CD4-positive, CD25-positive, alpha-beta regulatory T cell (primary cell): ENCODE results near the gene CIBAR2. TPM values are rescaled to one million over a fixed set of nuclear protein-coding genes. Genes with fewer than 3 reads are reported as not detected.

Experiments
- ATAC-seq, 2 donors: fragments of 150-1000 bp; cut with Tn5 transposase; one replicate each; pipeline ENCODE4 v1.10.0; 2021; ENCODE audit warnings: low read depth in 2 of 2, moderate number of reproducible peaks in 2 of 2, moderate library complexity in 1 of 2
- DNase-seq, 3 donors: peaks; one replicate each; pipeline versions ENCODE4 v3.0.0 to v3.0.0-alpha.2; 2012 to 2022; ENCODE audit warnings: mixed read lengths in 1 of 3
- H3K27ac ChIP-seq: one replicate; pipeline ENCODE4 v1.7.0; 2013; ENCODE audit warnings: mild to moderate bottlenecking, low read length; ENCODE audit not compliant: insufficient read depth, poor library complexity, severe bottlenecking
- H3K27me3 ChIP-seq: one replicate; pipeline ENCODE4 v1.7.0; 2013; ENCODE audit warnings: low read length; ENCODE audit not compliant: control insufficient read depth, insufficient read depth
- H3K36me3 ChIP-seq: one replicate; pipeline ENCODE4 v1.7.0; 2013; ENCODE audit warnings: mild to moderate bottlenecking, low read length, moderate library complexity; ENCODE audit not compliant: control insufficient read depth, insufficient read depth
- H3K4me1 ChIP-seq: 2 replicates; pipeline ENCODE4 v1.7.0; 2013; ENCODE audit warnings: mild to moderate bottlenecking, low read length; ENCODE audit not compliant: insufficient read depth, control insufficient read depth, poor library complexity, severe bottlenecking
- H3K4me3 ChIP-seq: one replicate; pipeline ENCODE4 v1.7.0; 2013; ENCODE audit warnings: low read depth, mild to moderate bottlenecking, low read length, moderate library complexity
- H3K9me3 ChIP-seq, 2 experiments: 1 replicate in 1 of 2; 2 replicates in 1 of 2; pipeline ENCODE4 v1.7.0; 2013; ENCODE audit warnings: low read length in 2 of 2, mild to moderate bottlenecking in 1 of 2, moderate library complexity in 1 of 2; ENCODE audit not compliant: control insufficient read depth in 2 of 2
- H3K27ac Mint-ChIP-seq, 3 donors: one replicate each; pipeline ENCODE4 v1.8.0; 2020 to 2022; ENCODE audit warnings: mild to moderate bottlenecking in 3 of 3, mixed read lengths in 3 of 3, moderate library complexity in 2 of 3
- H3K27me3 Mint-ChIP-seq: one replicate; pipeline ENCODE4 v1.8.0; 2022; ENCODE audit warnings: mild to moderate bottlenecking, mixed read lengths
- H3K36me3 Mint-ChIP-seq: one replicate; pipeline ENCODE4 v1.8.0; 2020; ENCODE audit warnings: mixed read lengths
- H3K4me1 Mint-ChIP-seq, 4 donors: one replicate each; pipeline ENCODE4 v1.8.0; 2020 to 2022; ENCODE audit warnings: mixed read lengths in 4 of 4, mild to moderate bottlenecking in 1 of 4
- H3K4me3 Mint-ChIP-seq, 4 donors: one replicate each; pipeline ENCODE4 v1.8.0; 2020 to 2022; ENCODE audit warnings: mild to moderate bottlenecking in 4 of 4, mixed read lengths in 4 of 4, moderate library complexity in 3 of 4
- H3K9me3 Mint-ChIP-seq, 7 donors: one replicate each; pipeline ENCODE4 v1.8.0; 2020 to 2022; ENCODE audit warnings: mixed read lengths in 7 of 7, mild to moderate bottlenecking in 3 of 7, moderate library complexity in 2 of 7
- polyA plus RNA-seq, 4 donors: library from polyadenylated mRNA; unstranded; fragments of 300-500 nt; fragmentation: Illumina TruSeq; gene quantifications; one replicate each; pipeline ENCODE4 v1.2.3, GENCODE V29; 2021
- total RNA-seq: library from RNA; stranded (reverse); gene quantifications from one replicate; pipeline ENCODE4 v1.2.3, GENCODE V29; 2022

The CIBAR2 gene
- total and polyA plus RNA-seq, 5 donors from 2014 or later, result not detected

GRCh38 chr16:85148931-85149330 is 36.7 kb upstream of the CIBAR2 start:
- Histone ChIP-seq H3K4me1 (no peaks in the 10 kb centered on the region), H3K9me3 (no peaks in the 10 kb centered on the region), H3K36me3 (no peaks in the 10 kb centered on the region), H3K27ac (no peak overlapping the region), H3K4me3 (no peak overlapping the region), H3K27me3 (no peaks in the 10 kb centered on the region)
- Mint-ChIP-seq H3K36me3 (no peaks in the 10 kb centered on the region), H3K4me1 (no peaks in the 10 kb centered on the region), H3K27ac (no peak overlapping the region), H3K9me3 (peaks cover 0 to 1% (median 0%) of the 10 kb centered on the region in 7 donors), H3K27me3 (no peaks in the 10 kb centered on the region), H3K4me3 (no peak overlapping the region)
- ATAC-seq (no peak), DNase-seq (no peak)

- no peaks in the 10 kb centered on the region for H3K4me1 Mint-ChIP-seq
- peaks cover 0 to 1% (median 0%) of the 10 kb centered on the region in 7 donors for H3K9me3 Mint-ChIP-seq
- DNase-seq (no peak), ATAC-seq (no peak)
- H3K4me3 Mint-ChIP-seq, result no peak overlapping the region
- H3K27ac ChIP-seq, result no peak overlapping the region
- no peaks in the 10 kb centered on the region for H3K27me3 ChIP-seq
- H3K9me3 ChIP-seq, result no peaks in the 10 kb centered on the region
- no peak overlapping the region for H3K4me3 ChIP-seq
- no peaks in the 10 kb centered on the region for H3K4me1 ChIP-seq
- no peaks in the 10 kb centered on the region for H3K36me3 ChIP-seq
- no peaks in the 10 kb centered on the region for H3K36me3 Mint-ChIP-seq
- no peaks in the 10 kb centered on the region for H3K27me3 Mint-ChIP-seq
- H3K27ac Mint-ChIP-seq, result no peak overlapping the region
Observed at GRCh38 chr16:85146922-85147651, 34.8 kb upstream of the CIBAR2 start.

GRCh38 chr16:85146532-85146797 is 34.2 kb upstream of the CIBAR2 start:
- no peaks in the 10 kb centered on the region for H3K36me3 Mint-ChIP-seq
- peaks cover 0 to 1% (median 0%) of the 10 kb centered on the region in 7 donors for H3K9me3 Mint-ChIP-seq
- H3K4me3 ChIP-seq, result no peak overlapping the region
- H3K27me3 ChIP-seq, result no peaks in the 10 kb centered on the region
- H3K27me3 Mint-ChIP-seq, result no peaks in the 10 kb centered on the region
- no peaks in the 10 kb centered on the region for H3K4me1 Mint-ChIP-seq
- H3K4me3 Mint-ChIP-seq, result no peak overlapping the region
- H3K4me1 ChIP-seq, result no peaks in the 10 kb centered on the region
- DNase-seq (no peak), ATAC-seq (no peak)
- H3K9me3 ChIP-seq, result no peaks in the 10 kb centered on the region
- no peak overlapping the region for H3K27ac ChIP-seq
- H3K27ac Mint-ChIP-seq, result no peak overlapping the region
- no peaks in the 10 kb centered on the region for H3K36me3 ChIP-seq

GRCh38 chr16:85145734-85146531 is 33.7 kb upstream of the CIBAR2 start:
- DNase-seq, result no peak
- H3K27ac Mint-ChIP-seq, result no peak overlapping the region
- no peak overlapping the region for H3K4me3 Mint-ChIP-seq
- no peak overlapping the region for H3K4me3 ChIP-seq
- no peaks in the 10 kb centered on the region for H3K4me1 Mint-ChIP-seq
- H3K4me1 ChIP-seq, result no peaks in the 10 kb centered on the region
- H3K9me3 Mint-ChIP-seq, result peaks cover 0 to 1% (median 0%) of the 10 kb centered on the region in 7 donors
- no peaks in the 10 kb centered on the region for H3K27me3 Mint-ChIP-seq
- H3K27ac ChIP-seq, result no peak overlapping the region
- ATAC-seq, result no peak
- no peaks in the 10 kb centered on the region for H3K9me3 ChIP-seq
- H3K27me3 ChIP-seq, result no peaks in the 10 kb centered on the region
- no peaks in the 10 kb centered on the region for H3K36me3 ChIP-seq
- H3K36me3 Mint-ChIP-seq, result no peaks in the 10 kb centered on the region

DNA sequence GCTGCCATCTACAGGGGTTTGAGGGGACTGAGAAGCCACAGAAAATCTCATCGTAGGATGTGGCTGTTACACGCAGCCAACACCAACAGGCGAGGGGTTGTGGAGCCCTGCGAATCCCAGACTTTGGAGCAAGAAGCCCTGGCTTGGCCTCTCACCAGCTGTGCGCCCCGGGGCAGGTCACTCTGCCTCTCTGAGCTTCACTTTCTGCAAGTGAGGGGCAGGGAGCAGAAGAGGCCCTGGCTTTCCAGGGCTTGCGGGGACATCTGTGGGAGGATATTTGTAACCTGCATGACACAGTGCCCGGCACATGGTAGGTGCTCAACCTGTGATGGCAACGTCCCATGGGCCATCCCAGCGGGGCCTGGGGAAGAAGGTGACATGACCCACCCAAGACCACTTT is 32.9 kb upstream of the CIBAR2 start:
- Mint-ChIP-seq H3K9me3 (no peaks in the 10 kb centered on the region), H3K27me3 (no peaks in the 10 kb centered on the region), H3K4me3 (no peak overlapping the region), H3K27ac (no peak overlapping the region), H3K36me3 (no peaks in the 10 kb centered on the region), H3K4me1 (no peaks in the 10 kb centered on the region)
- ATAC-seq (no peak), DNase-seq (no peak)
- Histone ChIP-seq H3K36me3 (no peaks in the 10 kb centered on the region), H3K27ac (no peak overlapping the region), H3K9me3 (no peaks in the 10 kb centered on the region), H3K27me3 (no peaks in the 10 kb centered on the region), H3K4me3 (no peak overlapping the region), H3K4me1 (no peaks in the 10 kb centered on the region)

DNA sequence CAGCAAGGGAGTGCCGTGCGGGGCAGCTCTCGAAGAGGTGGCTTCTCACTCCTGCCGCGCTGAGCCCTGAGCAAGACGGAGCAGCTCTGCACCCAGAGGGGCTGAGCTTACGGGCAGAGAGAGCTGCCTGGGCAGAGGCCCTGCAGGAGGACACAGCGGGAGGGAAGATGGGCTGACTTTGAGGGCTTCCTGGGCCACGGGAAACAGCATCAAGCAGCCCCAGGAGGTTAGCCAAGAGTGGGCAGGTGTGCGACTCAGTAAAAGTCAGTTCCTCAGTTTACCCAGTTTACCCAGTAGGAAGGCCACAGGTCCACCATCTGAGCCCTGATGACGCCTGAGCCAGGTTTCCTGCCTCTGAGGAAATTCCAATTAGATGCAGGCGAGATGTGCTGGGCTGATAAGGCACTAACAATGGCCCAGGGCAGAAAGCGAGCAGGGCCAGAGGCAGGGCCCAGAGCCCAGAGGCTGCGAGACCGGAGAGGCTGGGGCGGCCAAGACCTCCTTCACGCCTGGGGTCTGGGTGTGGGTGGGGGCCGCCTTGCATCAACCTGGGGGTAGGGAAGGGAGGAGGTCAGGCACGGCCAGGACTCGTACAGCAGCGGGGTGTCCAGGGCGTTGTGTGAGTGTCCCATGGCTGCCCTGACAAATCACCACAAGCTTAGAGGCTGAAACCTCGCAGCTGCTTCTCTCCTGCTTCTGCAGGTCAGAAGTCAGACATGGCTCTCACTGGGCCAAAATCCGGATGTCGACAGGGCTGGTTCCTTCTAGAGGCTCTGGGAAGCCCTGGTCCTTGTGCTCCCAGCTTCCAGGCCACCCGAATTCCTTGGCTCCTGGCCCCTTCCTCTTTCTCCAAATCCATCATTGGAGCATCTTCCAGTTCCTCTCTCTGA is 32.0 kb upstream of the CIBAR2 start:
- Histone ChIP-seq H3K27me3 (no peaks in the 10 kb centered on the region), H3K9me3 (no peaks in the 10 kb centered on the region), H3K4me3 (no peak overlapping the region), H3K36me3 (no peaks in the 10 kb centered on the region), H3K27ac (no peak overlapping the region), H3K4me1 (no peaks in the 10 kb centered on the region)
- H3K4me3 Mint-ChIP-seq, result no peak overlapping the region
- no peaks in the 10 kb centered on the region for H3K36me3 Mint-ChIP-seq
- no peaks in the 10 kb centered on the region for H3K4me1 Mint-ChIP-seq
- peaks cover 4% of the 10 kb centered on the region for H3K27me3 Mint-ChIP-seq
- H3K9me3 Mint-ChIP-seq, result no peaks in the 10 kb centered on the region
- no peak for DNase-seq
- no peak overlapping the region for H3K27ac Mint-ChIP-seq
- ATAC-seq, result no peak

DNA sequence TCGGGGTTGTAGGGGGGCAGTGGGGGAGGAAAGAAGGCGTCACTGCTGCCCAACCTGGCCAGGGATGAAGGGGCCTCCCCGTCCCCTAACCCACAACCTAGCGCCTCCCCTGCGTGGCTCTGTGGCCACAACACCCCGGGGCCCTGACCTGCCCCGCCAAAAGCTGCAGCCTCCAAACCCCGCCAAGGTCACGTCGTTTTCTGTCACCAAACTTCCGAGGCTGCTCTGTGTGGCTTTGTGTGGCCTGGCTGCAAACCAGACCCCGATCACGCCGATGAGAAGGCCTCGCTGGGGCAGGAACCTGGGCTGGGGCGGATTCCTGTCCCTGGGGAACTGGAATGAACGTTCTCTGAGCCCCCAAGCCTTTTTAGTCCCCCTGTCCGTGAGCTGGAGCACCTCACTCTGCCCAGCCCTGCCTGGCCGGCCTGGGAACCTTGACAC is 30.5 kb upstream of the CIBAR2 start:
- H3K9me3 Mint-ChIP-seq, result no peaks in the 10 kb centered on the region
- Histone ChIP-seq H3K9me3 (no peaks in the 10 kb centered on the region), H3K27me3 (no peaks in the 10 kb centered on the region), H3K4me1 (no peaks in the 10 kb centered on the region), H3K4me3 (no peak overlapping the region), H3K36me3 (no peaks in the 10 kb centered on the region), H3K27ac (no peak overlapping the region)
- ATAC-seq, result no peak
- no peak overlapping the region for H3K27ac Mint-ChIP-seq
- H3K4me3 Mint-ChIP-seq, result no peak overlapping the region
- H3K27me3 Mint-ChIP-seq, result peaks cover 18% of the 10 kb centered on the region
- H3K4me1 Mint-ChIP-seq, result peaks cover 0 to 2% (median 0%) of the 10 kb centered on the region in 4 donors
- DNase-seq, result no peak
- H3K36me3 Mint-ChIP-seq, result no peaks in the 10 kb centered on the region
